ENCODE results near the gene GPC1.

GRCh38 chr2:240426845-240427721 lies 8.4 kb upstream of the GPC1 start:
- no peak for TF ChIP-seq POLR2AphosphoS5 (IDR thresholded peaks at IDR 0.05)
- TF ChIP-seq CTCF (IDR thresholded peaks at IDR 0.05), result peak in 1 of 4 experiments; percentile 4
- TF ChIP-seq POLR2A (IDR thresholded peaks at IDR 0.05), result no peak
